Neural progenitor cell (in vitro differentiated cells): Measurements from ENCODE around the gene SIAH3. TPM values are rescaled to one million over a fixed set of nuclear protein-coding genes. Genes with fewer than 3 reads are reported as not detected.
A peak's percentile ranks its signal among the peaks of the same experiment; 100 is the strongest.

Experiments
- DNase-seq: peaks from one replicate; pipeline ENCODE4 v3.0.0-alpha.2; 2016; ENCODE audit warnings: low spot score
- H2AFZ ChIP-seq: fragments of 200-600 bp; sonication (generic); replicated peaks from 2 replicates; pipeline ENCODE4 v1.6.1; 2016; ENCODE audit warnings: antibody characterized with exemption
- H3F3A ChIP-seq: fragments of 200-600 bp; sonication (generic); 2 replicates; pipeline ENCODE4 v1.6.1; 2016; ENCODE audit warnings: antibody characterized with exemption, low read depth
- H3K27ac ChIP-seq: fragments of 200-600 bp; sonication (generic); 2 replicates; pipeline ENCODE4 v1.5.1; 2016; ENCODE audit warnings: mild to moderate bottlenecking
- H3K27me3 ChIP-seq: fragments of 200-600 bp; sonication (generic); 2 replicates; pipeline ENCODE4 v1.6.1; 2016; ENCODE audit warnings: mild to moderate bottlenecking, moderate library complexity
- H3K36me3 ChIP-seq: fragments of 200-600 bp; sonication (generic); 2 replicates; pipeline ENCODE4 v1.5.1; 2016
- H3K4me1 ChIP-seq: fragments of 200-600 bp; sonication (generic); 2 replicates; pipeline ENCODE4 v1.6.1; 2016; ENCODE audit warnings: mixed run types
- H3K4me2 ChIP-seq: fragments of 200-600 bp; sonication (generic); 2 replicates; pipeline ENCODE4 v1.6.1; 2016
- H3K4me3 ChIP-seq: fragments of 200-600 bp; sonication (generic); 2 replicates; pipeline ENCODE4 v1.5.1; 2016
- H3K79me2 ChIP-seq: fragments of 200-600 bp; sonication (generic); 2 replicates; pipeline ENCODE4 v1.6.1; 2016; ENCODE audit warnings: low read depth
- H3K9ac ChIP-seq: fragments of 200-600 bp; sonication (generic); 2 replicates; pipeline ENCODE4 v1.6.1; 2016
- H3K9me3 ChIP-seq: fragments of 200-600 bp; sonication (generic); 2 replicates; pipeline ENCODE4 v1.5.1; 2016; ENCODE audit warnings: low read depth
- H4K20me1 ChIP-seq: fragments of 200-600 bp; sonication (generic); 2 replicates; pipeline ENCODE4 v1.6.1; 2016; ENCODE audit warnings: low read depth
- H3K27ac Mint-ChIP-seq: 3 replicates; pipeline ENCODE4 v1.8.0; 2021; ENCODE audit warnings: mixed read lengths
- H3K27me3 Mint-ChIP-seq: 2 replicates; pipeline ENCODE4 v1.8.0; 2022; ENCODE audit warnings: low read depth, mild to moderate bottlenecking, inconsistent platforms, moderate library complexity, mixed read lengths; ENCODE audit not compliant: insufficient read depth
- H3K36me3 Mint-ChIP-seq: 3 replicates; pipeline ENCODE4 v1.8.0; 2021; ENCODE audit warnings: mixed read lengths
- H3K4me1 Mint-ChIP-seq: 3 replicates; pipeline ENCODE4 v1.8.0; 2021; ENCODE audit warnings: mixed read lengths
- H3K4me3 Mint-ChIP-seq: 3 replicates; pipeline ENCODE4 v1.8.0; 2021; ENCODE audit warnings: mild to moderate bottlenecking, moderate library complexity, mixed read lengths
- H3K9me3 Mint-ChIP-seq: 3 replicates; pipeline ENCODE4 v1.8.0; 2020; ENCODE audit warnings: mixed read lengths
- EZH2 ChIP-seq: fragments of 200-600 bp; sonication (generic); IDR thresholded peaks from 2 replicates; pipeline ENCODE4 v1.6.1; 2017; ENCODE audit warnings: antibody characterized with exemption, mild to moderate bottlenecking, moderate library complexity
- EZH2phosphoT487 ChIP-seq: fragments of 200-600 bp; sonication (generic); IDR thresholded peaks from 2 replicates; pipeline ENCODE4 v1.6.1; 2017; ENCODE audit warnings: antibody characterized with exemption
- total RNA-seq: library from RNA; depleted of rRNA; stranded (reverse); fragments of >200 nt; gene quantifications from 2 replicates; pipeline ENCODE4 v1.2.3, GENCODE V29; 2015; ENCODE audit warnings: low replicate concordance
- TF ChIP-seq, protein P1 (sequence below): fragments of 200-600 bp; sonication (generic); IDR thresholded peaks from 2 replicates; pipeline ENCODE4 v1.5.1; 2017; ENCODE audit warnings: antibody characterized with exemption, mild to moderate bottlenecking

SIAH3 gene
- total RNA-seq, 1 donor from 2014 or later = not detected

DNA sequence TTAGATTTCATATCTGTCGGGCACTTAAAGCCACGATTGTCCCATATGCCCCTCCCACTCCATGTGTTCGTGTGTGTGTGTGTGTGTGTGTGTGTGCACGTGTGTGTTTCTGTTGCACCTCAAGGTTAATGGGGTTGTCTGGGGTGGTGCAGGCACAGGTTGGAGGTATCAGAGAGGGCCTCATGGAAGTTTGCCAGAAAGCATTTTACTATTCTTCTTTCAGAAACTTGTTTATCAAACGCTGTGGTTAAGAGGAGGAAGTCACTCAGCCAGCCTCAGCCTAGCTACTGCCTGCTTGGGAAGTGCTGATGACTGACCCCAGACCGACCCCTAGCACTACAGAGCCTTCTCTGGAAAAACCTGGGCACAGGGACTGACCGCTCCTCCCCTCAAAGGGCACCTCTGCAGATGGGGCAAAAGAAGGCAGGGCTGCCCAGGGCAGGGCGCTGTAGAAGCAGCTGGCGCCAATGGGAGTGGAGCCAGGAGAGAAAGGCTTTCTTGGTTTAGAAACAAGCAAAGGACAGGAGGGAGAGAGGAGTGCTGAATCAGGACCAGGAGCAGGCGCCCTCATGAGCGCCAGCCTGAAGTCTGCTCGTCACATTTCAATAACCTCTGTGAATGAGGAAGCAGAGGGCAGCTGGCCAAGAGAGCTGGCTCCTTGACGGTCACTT, 3.9 kb downstream of the SIAH3 start:
- Histone ChIP-seq H3K9ac (no peak overlapping the region), H3F3A (no peaks in the 10 kb centered on the region), H3K4me3 (no peak overlapping the region), H2AFZ (no peak overlapping the region), H3K9me3 (no peaks in the 10 kb centered on the region), H3K27me3 (peaks cover 50% of the 10 kb centered on the region), H3K36me3 (no peaks in the 10 kb centered on the region), H3K4me1 (peaks cover 37% of the 10 kb centered on the region), H3K79me2 (no peaks in the 10 kb centered on the region), H3K27ac (no peak overlapping the region), H4K20me1 (no peaks in the 10 kb centered on the region), H3K4me2 (no peak overlapping the region)
- H3K4me1 Mint-ChIP-seq = peaks cover 83% of the 10 kb centered on the region
- H3K9me3 Mint-ChIP-seq = no peaks in the 10 kb centered on the region
- TF ChIP-seq, protein P1, sequence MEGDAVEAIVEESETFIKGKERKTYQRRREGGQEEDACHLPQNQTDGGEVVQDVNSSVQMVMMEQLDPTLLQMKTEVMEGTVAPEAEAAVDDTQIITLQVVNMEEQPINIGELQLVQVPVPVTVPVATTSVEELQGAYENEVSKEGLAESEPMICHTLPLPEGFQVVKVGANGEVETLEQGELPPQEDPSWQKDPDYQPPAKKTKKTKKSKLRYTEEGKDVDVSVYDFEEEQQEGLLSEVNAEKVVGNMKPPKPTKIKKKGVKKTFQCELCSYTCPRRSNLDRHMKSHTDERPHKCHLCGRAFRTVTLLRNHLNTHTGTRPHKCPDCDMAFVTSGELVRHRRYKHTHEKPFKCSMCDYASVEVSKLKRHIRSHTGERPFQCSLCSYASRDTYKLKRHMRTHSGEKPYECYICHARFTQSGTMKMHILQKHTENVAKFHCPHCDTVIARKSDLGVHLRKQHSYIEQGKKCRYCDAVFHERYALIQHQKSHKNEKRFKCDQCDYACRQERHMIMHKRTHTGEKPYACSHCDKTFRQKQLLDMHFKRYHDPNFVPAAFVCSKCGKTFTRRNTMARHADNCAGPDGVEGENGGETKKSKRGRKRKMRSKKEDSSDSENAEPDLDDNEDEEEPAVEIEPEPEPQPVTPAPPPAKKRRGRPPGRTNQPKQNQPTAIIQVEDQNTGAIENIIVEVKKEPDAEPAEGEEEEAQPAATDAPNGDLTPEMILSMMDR = no peak
- H3K27me3 Mint-ChIP-seq = peaks cover 8% of the 10 kb centered on the region
- peak overlapping the region; percentile 34 for H3K4me3 Mint-ChIP-seq
- DNase-seq = no peak
- H3K27ac Mint-ChIP-seq = no peak overlapping the region
- H3K36me3 Mint-ChIP-seq = peaks cover 2% of the 10 kb centered on the region

GRCh38 chr13:45846681-45847080, 4.9 kb downstream of the SIAH3 start:
- TF ChIP-seq EZH2phosphoT487 = no peak
- TF ChIP-seq EZH2 = no peak
- TF ChIP-seq, protein P1 = no peak
- no peaks in the 10 kb centered on the region for H3K79me2 ChIP-seq
- H3K36me3 Mint-ChIP-seq = peaks cover 2% of the 10 kb centered on the region
- no peaks in the 10 kb centered on the region for H3K9me3 Mint-ChIP-seq
- no peak overlapping the region for H3K4me3 Mint-ChIP-seq
- no peak overlapping the region for H3K9ac ChIP-seq
- peaks cover 34% of the 10 kb centered on the region for H3K4me1 ChIP-seq
- H3K4me2 ChIP-seq = peak overlapping the region; percentile 16
- no peak overlapping the region for H2AFZ ChIP-seq
- peaks cover 8% of the 10 kb centered on the region for H3K27me3 Mint-ChIP-seq
- H4K20me1 ChIP-seq = no peaks in the 10 kb centered on the region
- H3K27me3 ChIP-seq = peaks cover 40% of the 10 kb centered on the region
- no peak for DNase-seq
- H3K4me3 ChIP-seq = no peak overlapping the region
- H3F3A ChIP-seq = no peaks in the 10 kb centered on the region
- H3K27ac Mint-ChIP-seq = no peak overlapping the region
- no peak overlapping the region for H3K27ac ChIP-seq
- peaks cover 77% of the 10 kb centered on the region for H3K4me1 Mint-ChIP-seq
- no peaks in the 10 kb centered on the region for H3K36me3 ChIP-seq
- H3K9me3 ChIP-seq = no peaks in the 10 kb centered on the region

DNA sequence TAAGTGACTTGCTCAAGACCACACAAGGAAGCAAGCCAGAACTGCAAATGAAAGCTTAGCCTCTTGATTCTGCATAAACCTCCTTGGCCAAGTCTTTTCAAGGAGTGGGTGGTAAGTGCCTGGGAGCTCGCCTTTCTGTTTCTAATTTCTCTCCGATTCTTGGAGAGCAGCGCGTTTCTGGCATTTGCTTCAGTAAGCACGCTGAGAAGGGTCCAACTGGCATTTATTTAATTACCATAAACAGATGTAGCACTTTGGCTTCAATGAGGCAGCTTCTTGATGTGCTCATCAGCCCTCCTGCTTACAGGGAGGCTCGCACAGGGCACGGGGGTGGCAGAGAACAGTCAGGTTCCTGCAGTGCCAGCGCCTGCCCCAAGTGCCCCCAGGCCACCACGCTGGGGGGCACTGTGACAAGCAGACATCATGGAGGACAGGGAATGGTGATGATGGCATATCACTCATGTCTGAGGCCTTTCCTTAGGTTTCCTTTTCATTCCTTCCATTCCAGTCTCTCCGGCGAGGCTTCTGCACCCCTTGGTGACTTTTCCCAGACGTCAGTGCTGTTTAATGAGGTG, 13.3 kb downstream of the SIAH3 start:
- H4K20me1 ChIP-seq = no peaks in the 10 kb centered on the region
- H3K4me2 ChIP-seq = no peak overlapping the region

More for the DNA sequence above, 13.3 kb downstream of the SIAH3 start:
- peaks cover 15% of the 10 kb centered on the region for H3K4me1 ChIP-seq
- Mint-ChIP-seq H3K4me1 (peaks cover 33% of the 10 kb centered on the region), H3K9me3 (no peaks in the 10 kb centered on the region), H3K4me3 (no peak overlapping the region), H3K27ac (no peak overlapping the region), H3K27me3 (peaks cover 4% of the 10 kb centered on the region), H3K36me3 (no peaks in the 10 kb centered on the region)
- H3K9ac ChIP-seq = no peak overlapping the region
- TF ChIP-seq, protein P1 = no peak
- TF ChIP-seq EZH2 (no peak), EZH2phosphoT487 (no peak)
- no peaks in the 10 kb centered on the region for H3K9me3 ChIP-seq
- no peaks in the 10 kb centered on the region for H3K79me2 ChIP-seq
- H3K4me3 ChIP-seq = no peak overlapping the region
- no peak for DNase-seq
- H3F3A ChIP-seq = peaks cover 9% of the 10 kb centered on the region
- H3K27me3 ChIP-seq = no peaks in the 10 kb centered on the region
- no peak overlapping the region for H2AFZ ChIP-seq
- no peaks in the 10 kb centered on the region for H3K36me3 ChIP-seq
- H3K27ac ChIP-seq = no peak overlapping the region
